Right lobe of liver (tissue), 4 donors: ENCODE data around the gene CD81.

ENCODE experiments used
- CTCF ChIP-seq, 4 donors: fragments of 200-600 bp in 3 of 4; fragments of 450-650 bp in 1 of 4; IDR thresholded peaks; one replicate each; pipeline versions ENCODE4 v1.5.1 to v1.8.0; 2016 to 2022; ENCODE audit warnings: antibody characterized with exemption in 4 of 4, mild to moderate bottlenecking in 2 of 4
- POLR2A ChIP-seq: fragments of 450-650 bp; IDR thresholded peaks from one replicate; pipeline ENCODE4 v1.6.1; 2017; ENCODE audit warnings: antibody characterized with exemption, mild to moderate bottlenecking
- donor health status: DM: no; HTN: no; CAD: no.
- donor health status: DM: no; HTN: no; CAD: no.
- donor health status: DM: no; HTN: yes; CAD: no.

- no peak for TF ChIP-seq CTCF (IDR thresholded peaks at IDR 0.05)
- no peak for TF ChIP-seq POLR2A
Observed at GRCh38 chr11:2357246-2357645, 19.9 kb upstream of the CD81 start.
